Activated T-helper 17 cell treated with anti-CD3 and anti-CD28 coated beads, Interleukin-2, amount 50 U/mL, for 72 hours (primary cell): Measurements from ENCODE around the gene PRPSAP1. TPM values are rescaled to one million over a fixed set of nuclear protein-coding genes. Genes with fewer than 3 reads are reported as not detected.
"Not testable (repeated sequence)": the region's sequence is repeated elsewhere in the genome, so short reads cannot be mapped to it uniquely, and the experiment has no call there.

Source experiments
- ATAC-seq: fragments of 150-1000 bp; cut with Tn5 transposase; replicated peaks from 2 replicates; pipeline ENCODE4 v1.10.0; 2021; ENCODE audit warnings: mild to moderate bottlenecking, moderate library complexity
- H3K27ac Mint-ChIP-seq: one replicate; pipeline ENCODE4 v1.8.0; 2022; ENCODE audit warnings: mixed read lengths
- H3K27me3 Mint-ChIP-seq: one replicate; pipeline ENCODE4 v1.8.0; 2022; ENCODE audit warnings: mixed read lengths
- H3K36me3 Mint-ChIP-seq: one replicate; pipeline ENCODE4 v1.8.0; 2022; ENCODE audit warnings: low read depth, mild to moderate bottlenecking, mixed read lengths
- H3K4me1 Mint-ChIP-seq: one replicate; pipeline ENCODE4 v1.8.0; 2022; ENCODE audit warnings: mixed read lengths
- H3K4me3 Mint-ChIP-seq: one replicate; pipeline ENCODE4 v1.8.0; 2022; ENCODE audit warnings: mild to moderate bottlenecking, mixed read lengths
- H3K9me3 Mint-ChIP-seq: one replicate; pipeline ENCODE4 v1.8.0; 2022; ENCODE audit warnings: mixed read lengths
- total RNA-seq, 2 donors: library from RNA; stranded (reverse); gene quantifications; one replicate each; pipeline ENCODE4 v1.2.3, GENCODE V29; 2022

The PRPSAP1 gene
- total RNA-seq, 2 donors from 2014 or later = 24.5 to 29.7 TPM

DNA sequence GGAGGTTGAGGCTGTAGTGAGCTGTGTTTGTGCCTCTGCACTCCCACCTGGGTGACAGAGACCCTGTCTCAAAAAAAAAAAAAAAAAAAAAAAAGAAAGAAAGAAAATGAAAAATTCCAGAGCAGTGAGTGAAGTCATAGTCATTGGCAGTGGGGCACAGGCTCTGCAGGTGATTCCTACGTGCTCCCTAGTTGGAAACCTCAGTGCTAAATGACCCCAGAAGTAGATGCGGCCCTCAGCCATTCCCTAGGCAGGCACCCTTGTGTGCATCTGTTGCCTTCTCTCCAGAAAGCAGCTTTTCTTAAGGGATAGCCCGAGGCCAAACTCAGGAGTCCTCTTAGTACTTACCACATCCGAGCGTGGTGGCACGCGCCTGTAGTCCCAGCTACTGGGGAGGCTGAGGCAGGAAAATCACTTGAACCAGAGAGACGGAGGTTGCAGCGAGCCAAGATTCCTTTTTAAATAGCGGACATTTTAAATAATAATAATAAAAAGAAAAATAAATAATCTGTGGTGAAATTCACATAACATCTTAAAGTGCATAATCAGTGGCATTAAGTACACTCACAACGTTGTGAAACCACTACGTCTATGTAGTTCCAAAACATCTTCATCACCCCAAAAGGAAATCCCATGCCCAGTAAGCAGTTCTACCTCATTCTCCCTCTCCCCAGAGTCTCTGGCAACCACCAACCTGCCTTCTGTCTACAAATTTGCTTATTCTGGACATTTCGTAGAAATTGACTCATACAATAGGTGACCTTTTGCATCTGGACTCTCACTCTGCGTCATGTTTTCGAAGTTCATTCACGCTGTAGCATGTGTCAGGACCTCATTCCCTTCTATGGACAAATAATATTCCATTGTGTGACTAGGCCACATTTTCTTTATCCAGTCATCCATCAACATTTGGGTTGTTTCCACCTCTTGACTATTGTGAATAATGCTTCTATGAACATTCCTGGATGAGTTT, 18.2 kb upstream of the PRPSAP1 start:
- no peaks in the 10 kb centered on the region for H3K9me3 Mint-ChIP-seq
- no peaks in the 10 kb centered on the region for H3K36me3 Mint-ChIP-seq
- no peaks in the 10 kb centered on the region for H3K27me3 Mint-ChIP-seq
- H3K27ac Mint-ChIP-seq = peak overlapping the region; percentile 2
- H3K4me1 Mint-ChIP-seq = peaks cover 6% of the 10 kb centered on the region
- peak overlapping the region; percentile 7 for H3K4me3 Mint-ChIP-seq
- peak; percentile 91 for ATAC-seq

DNA sequence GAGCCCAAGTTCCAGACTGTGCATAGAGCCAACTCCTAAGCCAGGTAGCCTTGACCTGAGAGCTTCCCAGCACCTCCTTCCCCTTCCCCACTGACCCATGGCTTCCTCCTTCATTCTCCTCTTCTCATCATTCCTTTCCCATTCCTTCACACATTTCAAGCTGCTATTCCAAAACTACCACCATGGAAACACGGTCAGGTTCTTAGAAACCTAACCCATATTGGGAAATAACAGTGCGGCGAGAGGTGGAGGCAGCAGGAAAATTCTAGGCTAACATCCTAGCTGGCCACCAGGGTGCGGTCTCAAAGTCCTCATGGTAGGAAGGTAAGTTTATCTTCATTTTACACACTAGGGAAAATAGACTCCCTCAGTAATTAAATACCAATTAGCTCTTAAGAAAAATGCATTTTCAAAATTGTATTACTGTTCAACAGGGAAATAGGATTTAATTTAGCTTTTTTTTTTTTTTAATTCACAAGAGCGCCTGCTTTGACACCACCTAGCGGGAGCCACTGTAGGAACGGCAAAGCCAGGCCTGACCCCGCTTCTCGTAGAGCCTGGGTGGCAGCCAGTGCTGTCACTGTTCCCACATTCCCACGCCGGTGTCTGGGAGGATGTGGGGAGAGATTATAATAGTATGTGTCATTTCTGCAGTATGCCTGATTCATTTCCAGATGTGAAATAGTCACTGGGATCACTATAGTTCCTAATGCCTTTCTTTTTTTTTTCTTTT, 16.7 kb upstream of the PRPSAP1 start:
- ATAC-seq = peak; percentile 58
- Mint-ChIP-seq H3K4me3 (no peak overlapping the region), H3K36me3 (no peaks in the 10 kb centered on the region), H3K27me3 (no peaks in the 10 kb centered on the region), H3K27ac (no peak overlapping the region), H3K4me1 (peaks cover 6% of the 10 kb centered on the region), H3K9me3 (no peaks in the 10 kb centered on the region)

DNA sequence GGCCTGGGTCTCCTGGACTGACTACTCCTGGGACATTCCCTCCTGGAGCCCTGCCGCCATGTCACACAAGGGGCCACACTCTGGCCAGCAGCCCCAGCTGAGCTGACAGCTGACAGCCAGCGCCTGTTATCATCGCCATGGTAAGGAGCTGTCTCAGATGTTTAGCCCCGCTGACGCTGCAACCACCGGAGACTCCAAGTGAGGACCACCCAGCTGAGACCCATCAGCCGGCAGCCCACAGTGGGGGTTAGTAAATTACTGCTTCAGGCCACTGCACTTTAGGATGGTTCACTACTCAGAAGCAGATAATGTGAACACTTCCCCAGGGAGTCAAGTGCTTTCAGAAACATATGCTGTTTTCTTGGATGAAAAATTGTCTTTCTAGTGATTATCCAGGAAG, 16.1 kb upstream of the PRPSAP1 start:
- Mint-ChIP-seq H3K4me3 (no peak overlapping the region), H3K27ac (no peak overlapping the region), H3K36me3 (no peaks in the 10 kb centered on the region), H3K4me1 (peaks cover 6% of the 10 kb centered on the region), H3K27me3 (no peaks in the 10 kb centered on the region), H3K9me3 (no peaks in the 10 kb centered on the region)
- no peak for ATAC-seq

DNA sequence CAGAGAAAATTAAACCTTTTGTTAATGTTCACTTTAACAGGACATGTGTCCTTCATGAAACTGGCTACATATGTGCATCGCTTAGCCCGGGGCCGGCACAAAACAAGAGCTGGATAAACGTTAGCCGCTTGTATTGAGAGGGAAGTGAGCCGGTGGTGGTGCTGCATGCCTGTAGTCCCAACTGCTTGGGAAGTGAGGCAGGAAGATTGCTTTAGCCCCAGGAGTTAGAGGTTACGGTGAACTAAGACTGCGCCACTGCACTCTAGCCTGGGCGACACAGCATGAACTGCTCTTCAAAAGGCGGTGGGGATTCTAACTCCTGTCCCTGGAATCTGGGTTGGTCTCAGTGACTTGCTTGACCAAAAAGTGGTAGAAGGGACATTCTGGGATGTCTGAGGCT, 15.7 kb upstream of the PRPSAP1 start:
- no peaks in the 10 kb centered on the region for H3K36me3 Mint-ChIP-seq
- peaks cover 6% of the 10 kb centered on the region for H3K4me1 Mint-ChIP-seq
- ATAC-seq = no peak
- H3K9me3 Mint-ChIP-seq = no peaks in the 10 kb centered on the region
- no peaks in the 10 kb centered on the region for H3K27me3 Mint-ChIP-seq
- no peak overlapping the region for H3K27ac Mint-ChIP-seq
- no peak overlapping the region for H3K4me3 Mint-ChIP-seq

DNA sequence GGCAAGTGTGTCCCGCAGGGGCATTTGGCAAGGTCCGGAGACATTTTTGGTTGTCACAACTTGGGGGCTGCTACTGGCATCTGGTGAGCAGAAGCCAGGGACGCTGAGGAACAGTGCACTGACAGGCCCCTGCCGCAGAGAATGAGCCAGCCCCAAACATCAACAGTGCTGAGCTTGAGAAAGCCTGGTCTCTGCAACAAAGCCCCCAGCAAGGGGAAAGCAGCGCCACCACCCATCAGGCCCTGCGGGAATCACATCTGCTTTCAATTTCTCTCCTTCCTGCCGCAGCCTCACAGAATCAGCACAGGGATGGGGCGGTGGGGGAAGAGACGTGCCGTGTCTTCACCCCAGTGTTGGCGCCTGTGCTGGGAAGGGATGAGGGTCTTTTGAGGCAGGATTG, 14.8 kb upstream of the PRPSAP1 start:
- Mint-ChIP-seq H3K4me1 (peaks cover 6% of the 10 kb centered on the region), H3K36me3 (no peaks in the 10 kb centered on the region), H3K27me3 (no peaks in the 10 kb centered on the region), H3K9me3 (no peaks in the 10 kb centered on the region), H3K27ac (no peak overlapping the region), H3K4me3 (no peak overlapping the region)
- ATAC-seq = no peak

DNA sequence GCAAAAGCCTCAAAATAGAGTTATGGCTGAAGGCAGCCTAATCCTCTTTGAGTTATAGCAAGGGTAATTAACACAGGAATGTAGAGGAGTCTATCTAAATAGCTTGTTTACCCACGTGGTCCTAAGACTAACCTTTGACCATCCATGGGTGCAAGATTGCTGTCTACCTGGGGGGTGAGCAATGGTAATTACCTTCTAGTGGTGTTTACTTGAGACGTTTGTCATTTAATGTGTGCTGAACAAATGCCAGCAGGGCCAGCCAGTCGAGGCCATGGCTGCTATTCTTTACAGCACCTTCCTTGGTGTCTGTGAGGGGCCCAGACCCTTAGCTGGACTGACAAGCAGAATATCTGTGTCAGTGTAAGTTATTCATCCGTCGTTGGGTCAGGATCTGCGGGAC, 13.9 kb upstream of the PRPSAP1 start:
- no peaks in the 10 kb centered on the region for H3K27me3 Mint-ChIP-seq
- no peak for ATAC-seq
- H3K27ac Mint-ChIP-seq = no peak overlapping the region
- no peak overlapping the region for H3K4me3 Mint-ChIP-seq
- no peaks in the 10 kb centered on the region for H3K9me3 Mint-ChIP-seq
- no peaks in the 10 kb centered on the region for H3K36me3 Mint-ChIP-seq
- H3K4me1 Mint-ChIP-seq = peaks cover 6% of the 10 kb centered on the region

DNA sequence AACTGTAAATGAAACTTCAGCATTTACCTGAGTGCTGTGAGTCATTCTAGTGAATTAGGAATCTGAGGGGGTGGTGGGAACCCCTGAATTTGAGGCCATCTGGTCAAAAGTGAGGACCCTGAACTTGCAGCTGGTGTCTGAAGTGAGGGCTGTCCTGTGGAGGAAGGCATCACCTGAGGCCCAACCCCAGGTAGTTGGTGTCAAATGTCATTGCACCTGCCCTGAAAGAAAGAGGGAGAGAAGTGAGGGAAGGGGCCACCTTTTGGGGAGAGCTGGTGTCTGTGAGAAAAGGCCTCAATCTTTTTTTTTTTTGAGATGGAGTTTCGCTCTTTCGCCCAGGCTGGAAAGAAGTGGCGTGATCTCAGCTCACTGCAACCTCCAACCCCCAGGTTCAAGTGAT, 12.5 kb upstream of the PRPSAP1 start:
- no peak overlapping the region for H3K4me3 Mint-ChIP-seq
- ATAC-seq = no peak

DNA sequence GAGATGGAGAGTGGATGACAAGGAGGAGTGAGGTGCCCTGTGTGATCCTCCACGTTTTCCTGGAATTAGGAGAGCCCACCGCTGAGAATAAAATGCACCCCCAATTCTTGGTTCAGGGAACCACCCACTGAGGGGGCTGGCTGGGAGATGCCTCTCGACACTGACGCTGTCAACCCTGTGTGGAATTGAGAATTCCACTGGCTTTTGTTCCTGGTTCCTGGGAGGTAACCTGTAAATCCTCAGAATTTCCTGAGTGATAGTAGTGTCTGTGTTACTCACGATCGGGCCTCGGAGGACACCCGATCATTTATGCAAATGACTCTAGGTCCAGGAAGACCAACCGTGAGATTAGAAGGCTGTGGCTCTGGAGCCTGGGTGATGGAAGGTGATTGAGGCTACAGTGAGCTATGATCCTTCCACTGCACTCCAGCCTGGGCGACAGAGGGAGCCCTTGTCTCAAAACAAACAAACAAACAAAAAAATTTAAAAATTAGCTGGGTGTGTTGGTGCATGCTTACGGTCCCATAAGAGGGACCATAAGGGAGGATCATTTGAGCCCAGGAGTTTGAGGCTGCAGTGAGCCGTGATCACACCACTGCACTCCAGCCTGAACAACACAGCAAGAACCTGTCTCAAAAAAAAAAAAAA, 11.7 kb upstream of the PRPSAP1 start:
- Mint-ChIP-seq H3K4me1 (no peaks in the 10 kb centered on the region), H3K9me3 (no peaks in the 10 kb centered on the region), H3K27ac (no peak overlapping the region), H3K36me3 (no peaks in the 10 kb centered on the region), H3K4me3 (no peak overlapping the region), H3K27me3 (no peaks in the 10 kb centered on the region)
- no peak for ATAC-seq

More for the DNA sequence above, 12.5 kb upstream of the PRPSAP1 start:
- Mint-ChIP-seq H3K4me1 (no peaks in the 10 kb centered on the region), H3K36me3 (no peaks in the 10 kb centered on the region), H3K9me3 (no peaks in the 10 kb centered on the region), H3K27me3 (no peaks in the 10 kb centered on the region), H3K27ac (no peak overlapping the region)

DNA sequence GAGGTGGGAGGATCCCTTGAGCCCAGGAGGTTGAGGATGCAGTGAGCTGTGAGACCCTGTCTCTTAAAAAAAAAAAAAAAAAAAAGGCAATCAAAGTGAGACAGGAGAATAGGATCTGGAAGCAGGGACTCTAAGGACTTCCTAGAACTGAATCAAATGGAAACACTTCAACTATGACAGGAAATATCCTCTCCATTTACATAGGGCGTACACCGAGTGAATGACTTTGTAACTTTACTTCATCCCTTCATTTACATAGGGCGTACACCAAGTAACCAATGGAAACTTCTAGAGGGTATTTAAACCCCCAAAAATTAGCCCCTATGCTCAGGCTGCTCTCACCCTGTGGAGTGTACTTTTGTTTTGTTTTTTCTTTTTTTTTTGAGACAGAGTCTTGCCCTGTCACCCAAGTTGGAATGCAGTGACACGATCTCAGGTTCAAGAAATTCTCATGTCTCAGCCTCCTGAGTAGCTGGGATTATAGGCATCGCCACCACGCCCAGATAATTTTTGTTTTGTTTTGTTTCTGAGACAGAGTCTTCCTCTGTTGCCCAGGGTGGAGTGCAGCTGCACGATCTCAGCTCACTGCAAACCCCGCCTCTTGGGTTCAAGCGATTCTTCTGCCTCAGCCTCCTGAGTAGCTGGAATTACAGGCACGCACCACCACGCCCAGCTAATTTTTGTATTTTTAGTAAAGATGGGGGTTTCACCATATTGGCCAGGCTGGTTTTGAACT, 9.6 kb upstream of the PRPSAP1 start:
- H3K9me3 Mint-ChIP-seq = no peaks in the 10 kb centered on the region
- H3K27me3 Mint-ChIP-seq = no peaks in the 10 kb centered on the region
- ATAC-seq = no peak
- H3K27ac Mint-ChIP-seq = no peak overlapping the region
- H3K4me1 Mint-ChIP-seq = no peaks in the 10 kb centered on the region
- H3K4me3 Mint-ChIP-seq = no peak overlapping the region
- H3K36me3 Mint-ChIP-seq = no peaks in the 10 kb centered on the region

DNA sequence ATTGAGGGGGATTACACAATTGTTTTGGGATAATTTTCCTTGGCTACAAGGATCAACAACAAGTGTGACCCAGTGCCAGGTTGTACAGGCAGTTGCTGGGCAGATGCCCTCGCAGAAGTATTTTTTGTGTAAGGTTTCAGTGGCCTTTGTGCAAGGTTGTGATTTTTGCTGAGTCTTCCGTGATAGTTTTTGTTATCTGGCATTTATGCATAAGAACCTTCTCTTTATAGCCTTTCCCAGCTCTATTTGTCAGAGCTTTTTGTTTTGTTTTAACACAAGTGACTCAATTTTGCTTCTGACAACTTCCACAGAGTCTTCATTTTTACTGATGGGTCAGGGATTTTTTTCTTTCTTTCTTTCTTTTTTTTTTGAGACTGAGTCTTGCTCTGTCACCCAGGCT, 6.7 kb upstream of the PRPSAP1 start:
- Mint-ChIP-seq H3K27ac (no peak overlapping the region), H3K4me1 (no peaks in the 10 kb centered on the region), H3K4me3 (no peak overlapping the region), H3K36me3 (no peaks in the 10 kb centered on the region), H3K9me3 (no peaks in the 10 kb centered on the region), H3K27me3 (no peaks in the 10 kb centered on the region)
- no peak for ATAC-seq

DNA sequence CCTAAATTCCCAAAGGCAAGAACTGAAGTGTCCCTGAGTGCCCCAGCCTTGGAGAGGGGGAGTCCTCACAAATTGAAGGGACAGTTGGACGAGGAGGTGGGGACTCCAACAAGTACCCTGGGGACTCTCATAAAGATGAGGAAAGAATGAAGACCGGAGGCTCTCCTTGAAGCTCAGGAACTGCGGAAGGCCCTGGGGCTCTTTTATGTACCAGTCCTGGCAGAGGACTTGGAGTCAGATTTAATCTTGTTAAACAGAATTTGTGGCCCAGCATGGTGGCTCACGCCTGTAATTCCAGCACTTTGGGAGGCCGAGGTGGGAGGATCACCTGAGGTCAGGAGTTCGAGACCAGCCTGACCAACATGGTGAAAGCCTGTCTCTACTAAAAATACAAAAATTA, 6.1 kb upstream of the PRPSAP1 start:
- H3K4me3 Mint-ChIP-seq, H3K36me3 Mint-ChIP-seq, H3K9me3 Mint-ChIP-seq, H3K4me1 Mint-ChIP-seq, H3K27me3 Mint-ChIP-seq, H3K27ac Mint-ChIP-seq, ATAC-seq: not testable (repeated sequence)

DNA sequence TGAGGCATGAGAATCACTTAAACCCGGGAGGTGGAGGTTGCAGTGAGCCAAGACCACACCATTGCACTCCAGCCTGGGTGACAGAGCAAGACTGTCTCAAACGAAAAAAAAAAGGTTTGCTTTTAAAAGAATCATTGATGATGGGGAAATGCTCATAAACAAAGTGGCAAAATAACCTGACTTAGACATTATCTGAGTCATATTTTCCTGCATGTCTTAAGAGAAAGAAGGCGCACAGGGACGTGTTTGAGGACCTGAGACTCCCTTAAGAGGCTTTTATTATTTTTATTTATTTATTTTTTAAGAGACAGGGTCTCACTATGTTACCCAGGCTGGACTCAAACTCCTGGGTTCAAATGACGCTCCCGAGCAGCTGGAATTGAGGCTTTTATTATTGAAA, 5.7 kb upstream of the PRPSAP1 start:
- H3K36me3 Mint-ChIP-seq = no peaks in the 10 kb centered on the region
- peak; percentile 14 for ATAC-seq
- H3K27me3 Mint-ChIP-seq = no peaks in the 10 kb centered on the region
- no peaks in the 10 kb centered on the region for H3K4me1 Mint-ChIP-seq
- H3K9me3 Mint-ChIP-seq = no peaks in the 10 kb centered on the region
- H3K4me3 Mint-ChIP-seq = no peak overlapping the region
- no peak overlapping the region for H3K27ac Mint-ChIP-seq

DNA sequence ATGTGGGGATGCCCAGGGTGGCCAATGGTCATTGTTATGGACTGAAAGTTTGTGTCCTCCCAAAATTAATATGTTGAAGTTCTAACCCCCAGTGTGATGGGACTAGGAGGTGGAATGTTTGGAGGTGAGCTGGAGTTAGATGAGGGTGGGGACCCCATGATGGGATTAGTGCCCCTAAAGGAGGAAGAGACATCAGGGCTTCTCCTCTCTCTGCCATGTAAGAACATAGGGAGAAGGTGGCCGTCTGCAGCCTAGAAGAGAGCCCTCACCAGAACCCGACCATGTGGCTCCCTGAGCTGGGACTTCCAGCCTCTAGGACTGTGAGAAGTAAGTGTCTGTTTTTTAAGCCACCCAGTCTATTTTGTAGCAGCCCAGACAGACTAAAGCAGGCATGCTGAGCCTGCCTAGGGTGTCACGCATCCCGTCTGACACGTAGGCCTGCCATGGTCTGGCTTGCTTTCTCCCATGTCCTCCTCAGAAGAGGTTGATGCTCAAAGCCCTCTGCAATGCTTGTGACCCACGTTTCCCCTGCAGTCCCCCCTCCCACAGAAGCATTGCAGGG, 4.0 kb upstream of the PRPSAP1 start:
- Mint-ChIP-seq H3K4me1 (peaks cover 3% of the 10 kb centered on the region), H3K36me3 (no peaks in the 10 kb centered on the region), H3K27ac (no peak overlapping the region), H3K9me3 (no peaks in the 10 kb centered on the region), H3K4me3 (no peak overlapping the region), H3K27me3 (no peaks in the 10 kb centered on the region)
- ATAC-seq = no peak
